Parathyroid adenoma (tissue), 2 donors: Measurements from ENCODE around the gene VWC2L.

ENCODE experiments used
- H2AFZ ChIP-seq: fragments of 300-600 bp; sonication (generic); one replicate; pipeline ENCODE4 v1.7.0; 2017; ENCODE audit warnings: antibody characterized with exemption, mild to moderate bottlenecking
- H3K27ac ChIP-seq: fragments of 300-600 bp; sonication (generic); one replicate; pipeline ENCODE4 v1.7.0; 2017
- H3K27me3 ChIP-seq: fragments of 300-600 bp; sonication (generic); one replicate; pipeline ENCODE4 v1.7.0; 2017; ENCODE audit warnings: low read length; ENCODE audit not compliant: control insufficient read depth, insufficient read depth
- H3K36me3 ChIP-seq: fragments of 300-600 bp; sonication (generic); one replicate; pipeline ENCODE4 v1.7.0; 2017; ENCODE audit warnings: low read length; ENCODE audit not compliant: control insufficient read depth, insufficient read depth
- H3K4me1 ChIP-seq: fragments of 300-600 bp; sonication (generic); one replicate; pipeline ENCODE4 v1.7.0; 2017; ENCODE audit warnings: control low read depth
- H3K4me2 ChIP-seq: fragments of 300-600 bp; sonication (generic); one replicate; pipeline ENCODE4 v1.7.0; 2017; ENCODE audit warnings: low read length
- H3K4me3 ChIP-seq: fragments of 300-600 bp; sonication (generic); one replicate; pipeline ENCODE4 v1.7.0; 2017; ENCODE audit warnings: low read depth, low read length
- H3K79me2 ChIP-seq: fragments of 300-600 bp; sonication (generic); one replicate; pipeline ENCODE4 v1.7.0; 2017; ENCODE audit warnings: control low read depth
- H3K9ac ChIP-seq: fragments of 300-600 bp; sonication (generic); one replicate; pipeline ENCODE4 v1.7.0; 2017; ENCODE audit warnings: mild to moderate bottlenecking
- H3K9me3 ChIP-seq: fragments of 300-600 bp; sonication (generic); one replicate; pipeline ENCODE4 v1.7.0; 2017; ENCODE audit warnings: low read length; ENCODE audit not compliant: control insufficient read depth
- TF ChIP-seq, protein P1 (sequence below): fragments of 300-600 bp; sonication (generic); IDR thresholded peaks from one replicate; pipeline ENCODE4 v1.7.0; 2017; ENCODE audit warnings: antibody characterized with exemption, mild to moderate bottlenecking
- donor health status: primary hyperparathyroidism.

The VWC2L gene

DNA sequence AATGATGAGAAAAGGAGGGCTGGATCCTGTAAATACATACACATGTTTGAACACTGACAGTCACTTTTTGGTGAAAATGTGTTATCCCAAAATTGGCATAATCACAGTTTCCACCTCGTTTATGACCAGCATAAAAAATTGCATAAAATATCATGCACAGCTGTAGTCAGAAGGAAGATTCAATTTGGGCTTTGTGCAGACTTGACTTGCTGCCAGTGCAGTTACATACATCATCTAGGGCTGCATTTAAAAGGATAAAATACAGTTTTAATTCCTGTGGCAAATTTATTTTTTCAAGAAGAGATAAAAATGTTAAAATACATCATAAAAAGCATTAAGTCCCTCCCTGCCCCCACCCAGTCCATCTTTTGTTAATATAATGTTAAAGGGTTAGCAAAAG is 103.8 kb downstream of the VWC2L start:
- TF ChIP-seq, protein P1, sequence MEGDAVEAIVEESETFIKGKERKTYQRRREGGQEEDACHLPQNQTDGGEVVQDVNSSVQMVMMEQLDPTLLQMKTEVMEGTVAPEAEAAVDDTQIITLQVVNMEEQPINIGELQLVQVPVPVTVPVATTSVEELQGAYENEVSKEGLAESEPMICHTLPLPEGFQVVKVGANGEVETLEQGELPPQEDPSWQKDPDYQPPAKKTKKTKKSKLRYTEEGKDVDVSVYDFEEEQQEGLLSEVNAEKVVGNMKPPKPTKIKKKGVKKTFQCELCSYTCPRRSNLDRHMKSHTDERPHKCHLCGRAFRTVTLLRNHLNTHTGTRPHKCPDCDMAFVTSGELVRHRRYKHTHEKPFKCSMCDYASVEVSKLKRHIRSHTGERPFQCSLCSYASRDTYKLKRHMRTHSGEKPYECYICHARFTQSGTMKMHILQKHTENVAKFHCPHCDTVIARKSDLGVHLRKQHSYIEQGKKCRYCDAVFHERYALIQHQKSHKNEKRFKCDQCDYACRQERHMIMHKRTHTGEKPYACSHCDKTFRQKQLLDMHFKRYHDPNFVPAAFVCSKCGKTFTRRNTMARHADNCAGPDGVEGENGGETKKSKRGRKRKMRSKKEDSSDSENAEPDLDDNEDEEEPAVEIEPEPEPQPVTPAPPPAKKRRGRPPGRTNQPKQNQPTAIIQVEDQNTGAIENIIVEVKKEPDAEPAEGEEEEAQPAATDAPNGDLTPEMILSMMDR, result no peak
- Histone ChIP-seq H3K9me3 (no peaks in the 10 kb centered on the region), H2AFZ (no peak overlapping the region), H3K4me2 (no peak overlapping the region), H3K4me1 (no peaks in the 10 kb centered on the region), H3K27ac (no peak overlapping the region), H3K79me2 (no peaks in the 10 kb centered on the region), H3K9ac (no peak overlapping the region), H3K36me3 (no peaks in the 10 kb centered on the region), H3K27me3 (no peaks in the 10 kb centered on the region), H3K4me3 (no peak overlapping the region)

DNA sequence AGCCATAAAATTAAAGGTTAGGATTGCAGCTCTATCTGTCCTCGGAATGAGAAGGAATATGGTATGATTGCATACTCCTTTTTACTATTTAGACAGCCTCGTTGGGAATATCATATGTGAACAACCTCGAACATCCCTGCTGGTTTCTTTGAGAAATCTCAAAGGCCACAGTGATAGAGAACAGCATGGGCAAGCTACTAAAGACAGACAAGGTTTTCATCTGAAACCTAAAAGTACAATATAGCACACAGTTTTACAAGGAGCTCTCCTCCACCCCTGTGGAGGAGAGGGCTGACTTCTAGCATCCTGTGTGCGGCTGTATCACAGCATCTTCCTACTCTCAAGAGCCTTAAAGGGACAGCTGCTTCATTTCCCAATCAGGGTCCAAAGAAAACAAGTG is 104.3 kb downstream of the VWC2L start:
- Histone ChIP-seq H3K4me1 (no peaks in the 10 kb centered on the region), H3K4me3 (no peak overlapping the region), H3K4me2 (no peak overlapping the region), H3K79me2 (no peaks in the 10 kb centered on the region), H2AFZ (no peak overlapping the region), H3K36me3 (no peaks in the 10 kb centered on the region), H3K27me3 (no peaks in the 10 kb centered on the region), H3K27ac (no peak overlapping the region), H3K9ac (no peak overlapping the region), H3K9me3 (no peaks in the 10 kb centered on the region)
- TF ChIP-seq, protein P1, result no peak

DNA sequence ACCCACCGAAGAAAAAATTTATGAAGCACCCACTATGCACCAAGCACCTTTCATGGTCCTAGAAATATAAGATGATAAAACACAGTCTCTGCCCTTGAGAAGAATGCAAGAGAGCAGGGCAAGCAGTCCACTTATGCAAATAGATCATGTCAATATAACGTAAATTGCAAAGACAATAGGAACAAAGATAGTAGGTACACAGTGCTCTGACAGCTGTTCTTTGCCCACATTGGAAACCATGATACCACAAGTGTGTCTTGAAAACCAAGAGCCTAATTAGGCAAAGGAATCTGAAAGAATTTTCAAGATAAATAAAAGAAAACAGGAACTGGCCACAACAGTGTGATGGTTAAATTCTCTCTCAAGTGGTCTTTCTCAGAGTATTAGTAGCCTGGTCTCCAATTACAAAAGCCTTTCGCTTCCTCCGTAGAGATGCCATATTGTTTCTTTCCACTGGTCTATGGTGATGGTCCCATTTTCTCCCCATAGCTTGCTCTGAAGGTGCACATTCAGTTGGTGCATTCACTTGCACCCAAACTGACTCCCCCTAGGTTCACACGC is 108.5 kb downstream of the VWC2L start:
- Histone ChIP-seq H3K4me2 (no peak overlapping the region), H2AFZ (no peak overlapping the region), H3K4me1 (no peaks in the 10 kb centered on the region), H3K79me2 (no peaks in the 10 kb centered on the region), H3K9ac (no peak overlapping the region), H3K36me3 (no peaks in the 10 kb centered on the region), H3K27me3 (no peaks in the 10 kb centered on the region), H3K27ac (no peak overlapping the region), H3K4me3 (no peak overlapping the region), H3K9me3 (no peaks in the 10 kb centered on the region)
- TF ChIP-seq, protein P1, result no peak

DNA sequence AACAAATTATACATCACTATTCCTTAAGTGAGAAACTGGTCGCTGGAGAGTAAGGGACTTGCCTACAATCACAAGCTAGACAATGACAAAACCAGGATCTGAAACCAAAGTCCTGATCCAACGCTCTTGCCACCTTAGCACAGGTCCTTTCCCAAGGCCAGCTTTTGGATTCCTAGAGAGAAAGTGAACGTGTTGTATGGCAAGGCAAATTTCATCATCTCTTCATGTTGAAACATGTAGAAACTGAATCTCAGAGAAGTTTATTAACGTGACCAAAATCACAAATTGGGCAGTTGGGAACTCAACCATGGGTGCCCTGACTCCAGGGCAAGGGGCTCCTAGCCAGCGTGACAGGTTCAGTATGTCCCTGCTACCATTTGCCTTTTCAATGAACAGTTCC is 118.2 kb downstream of the VWC2L start:
- H3K4me3 ChIP-seq, result no peak overlapping the region
- no peaks in the 10 kb centered on the region for H3K79me2 ChIP-seq
- H3K27me3 ChIP-seq, result no peaks in the 10 kb centered on the region
- H3K36me3 ChIP-seq, result no peaks in the 10 kb centered on the region
- no peak overlapping the region for H2AFZ ChIP-seq
- TF ChIP-seq, protein P1, result no peak
- H3K9ac ChIP-seq, result no peak overlapping the region
- no peaks in the 10 kb centered on the region for H3K4me1 ChIP-seq
- H3K27ac ChIP-seq, result no peak overlapping the region
- H3K9me3 ChIP-seq, result no peaks in the 10 kb centered on the region
- H3K4me2 ChIP-seq, result no peak overlapping the region

DNA sequence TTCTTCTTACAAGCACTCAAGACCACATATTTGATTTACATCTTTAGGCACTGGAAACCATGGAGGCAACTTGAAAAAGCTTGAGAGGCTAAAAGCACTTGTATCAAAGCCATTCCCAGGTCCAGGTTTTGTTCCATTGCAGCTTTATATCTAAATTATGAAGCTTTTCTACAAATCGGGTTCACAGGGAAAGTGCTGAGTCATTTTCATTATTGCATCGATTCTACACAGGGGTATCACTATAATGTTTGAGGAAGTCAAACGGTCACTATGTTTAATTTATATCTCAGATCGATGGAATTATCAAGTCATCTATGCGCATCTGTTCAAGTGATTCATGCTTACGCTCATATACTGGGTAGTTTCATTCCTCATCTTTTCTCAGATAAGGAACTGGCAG is 118.7 kb downstream of the VWC2L start:
- H3K9ac ChIP-seq, result no peak overlapping the region
- H3K79me2 ChIP-seq, result no peaks in the 10 kb centered on the region
- H3K27ac ChIP-seq, result no peak overlapping the region
- H3K9me3 ChIP-seq, result no peaks in the 10 kb centered on the region
- no peak overlapping the region for H3K4me2 ChIP-seq
- no peak overlapping the region for H3K4me3 ChIP-seq
- no peaks in the 10 kb centered on the region for H3K27me3 ChIP-seq
- no peaks in the 10 kb centered on the region for H3K36me3 ChIP-seq
- no peaks in the 10 kb centered on the region for H3K4me1 ChIP-seq
- H2AFZ ChIP-seq, result no peak overlapping the region
- TF ChIP-seq, protein P1, result no peak
